Measurements from ENCODE around the gene DLGAP1. TPM values are rescaled to one million over a fixed set of nuclear protein-coding genes. Genes with fewer than 3 reads are reported as not detected.

The DLGAP1 gene
- total and polyA plus RNA-seq, 2 of the 8 experiments (the other 6 are each of a cell fraction or from before 2014, with no cell fraction given): 11.8 to 16.9 TPM

DNA sequence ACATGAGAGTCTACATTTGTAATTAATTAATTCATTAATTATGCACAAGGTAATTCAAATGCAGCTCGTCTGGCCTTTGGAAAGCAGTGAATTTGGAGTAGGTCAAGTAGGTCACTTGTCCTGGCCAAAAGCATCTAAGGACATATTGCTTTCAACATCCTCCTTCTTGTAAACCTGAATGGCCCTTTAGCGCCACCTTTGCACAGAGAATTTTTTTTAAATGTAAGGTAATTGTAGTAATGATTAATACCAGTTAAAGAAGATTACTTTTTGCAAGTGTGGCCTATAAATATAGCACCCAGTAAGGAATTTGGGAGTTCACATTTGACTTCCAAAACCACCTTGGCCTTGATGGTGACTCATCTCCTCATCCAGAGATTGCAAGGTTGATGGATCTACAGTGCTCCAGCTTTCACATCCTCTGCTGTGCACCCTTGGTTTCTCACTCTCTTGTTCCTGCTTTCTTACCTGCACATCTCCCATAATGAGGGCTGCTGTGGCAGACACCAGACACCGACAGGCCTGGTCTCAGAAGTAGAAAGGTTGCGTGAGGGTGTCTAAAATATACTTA is 523.5 kb downstream of the DLGAP1 start (continued):
- TF ChIP-seq CHD7 (IDR thresholded peaks at IDR 0.05; ENCODE audit: insufficient replicate concordance, low read length): no peak
- TF ChIP-seq RAD21 (IDR thresholded peaks at IDR 0.05 in 1 of 2, conservative IDR thresholded peaks at IDR 0.05 in 1 of 2; ENCODE audit: low read depth in 2 of 2, low read length in 2 of 2): 0 out of 4 replicates have a peak, but pooled peaks of 1 of the 2 experiments have one; percentile 12
